C4-2B (cell line): ENCODE measurements around the gene DDOST.

Source experiments
- H3K27ac ChIP-seq: fragments of 450-650 bp; 2 replicates; pipeline ENCODE4 v1.5.1; 2017
- CTCF ChIP-seq: fragments of 450-650 bp; conservative IDR thresholded peaks from 2 replicates; pipeline ENCODE4 v1.5.1; 2017; ENCODE audit warnings: mild to moderate bottlenecking
- ZFX ChIP-seq: fragments of 450-650 bp; IDR thresholded peaks from 2 replicates; pipeline ENCODE4 v1.6.1; 2017

The DDOST gene

GRCh38 chr1:20621012-20621411 is 40.2 kb downstream of the DDOST start:
- TF ChIP-seq ZFX: no peak
- TF ChIP-seq CTCF: no peak

GRCh38 chr1:20619999-20620398 is 41.2 kb downstream of the DDOST start:
- H3K27ac ChIP-seq: no peak overlapping the region
- TF ChIP-seq ZFX: no peak
- no peak for TF ChIP-seq CTCF

More at GRCh38 chr1:20621012-20621411, 40.2 kb downstream of the DDOST start:
- H3K27ac ChIP-seq: no peak overlapping the region

- H3K27ac ChIP-seq: no peak overlapping the region
- TF ChIP-seq CTCF: no peak
- TF ChIP-seq ZFX: no peak
Observed at GRCh38 chr1:20618550-20618949, 42.6 kb downstream of the DDOST start.

GRCh38 chr1:20616847-20617487 is 44.2 kb downstream of the DDOST start:
- H3K27ac ChIP-seq: no peak overlapping the region
- TF ChIP-seq CTCF: no peak
- no peak for TF ChIP-seq ZFX

- TF ChIP-seq ZFX: no peak
- no peak overlapping the region for H3K27ac ChIP-seq
Observed at GRCh38 chr1:20615946-20616846, 45.0 kb downstream of the DDOST start.

GRCh38 chr1:20614131-20614579 is 47.0 kb downstream of the DDOST start:
- 0 out of 2 replicates have a peak overlapping the region, but pooled peaks have one; percentile 15 for H3K27ac ChIP-seq
- TF ChIP-seq CTCF (no peak), ZFX (no peak)

- TF ChIP-seq ZFX (no peak), CTCF (no peak)
- no peak overlapping the region for H3K27ac ChIP-seq
Observed at GRCh38 chr1:20612221-20612746, 48.9 kb downstream of the DDOST start.
